HepG2 (cell line): ENCODE results near the gene PPP2R5C. TPM values are rescaled to one million over a fixed set of nuclear protein-coding genes. Genes with fewer than 3 reads are reported as not detected.
A peak's percentile ranks its signal among the peaks of the same experiment; 100 is the strongest.

Experiments
- FOXM1 ChIP-seq: sonication (generic); formaldehyde crosslinking; IDR thresholded peaks from 2 replicates; pipeline ENCODE4 v1.5.0; 2020; ENCODE audit warnings: missing genetic modification reagents
- GATA4 ChIP-seq: sonication (generic); IDR thresholded peaks from 2 replicates; pipeline ENCODE4 v1.6.1; 2016; ENCODE audit warnings: antibody characterized with exemption, low read depth, borderline replicate concordance
- HMG20A ChIP-seq: IDR thresholded peaks from 2 replicates; pipeline ENCODE4 v1.6.1; 2016; ENCODE audit warnings: borderline replicate concordance
- HNF4A ChIP-seq: sonication (generic); formaldehyde crosslinking; IDR thresholded peaks from 2 replicates; pipeline ENCODE4 v1.4.0; 2020; ENCODE audit warnings: missing genetic modification reagents
- MXD4 ChIP-seq: IDR thresholded peaks from 2 replicates; pipeline ENCODE4 v1.6.1; 2016; ENCODE audit warnings: mild to moderate bottlenecking, missing biosample characterization, missing genetic modification reagents
- NFYB ChIP-seq: sonication (generic); formaldehyde crosslinking; IDR thresholded peaks from 2 replicates; pipeline ENCODE4 v1.4.0; 2020; ENCODE audit warnings: missing genetic modification reagents
- NONO ChIP-seq, 2 experiments: fragments of 450-650 bp in 1 of 2; sonication (generic) in 1 of 2; formaldehyde crosslinking in 1 of 2; IDR thresholded peaks in 1 of 2; conservative IDR thresholded peaks in 1 of 2; 2 replicates each; pipeline versions ENCODE4 v1.6.1 to v1.8.0; 2017 to 2022; ENCODE audit warnings: mild to moderate bottlenecking in 1 of 2, missing genetic modification reagents in 1 of 2, moderate library complexity in 1 of 2
- TCF7L2 ChIP-seq: IDR thresholded peaks from 2 replicates; pipeline ENCODE4 v1.6.1; 2011; ENCODE audit warnings: mild to moderate bottlenecking, low read depth, low read length, moderate library complexity
- ZNF670 ChIP-seq: sonication (generic); formaldehyde crosslinking; IDR thresholded peaks from 2 replicates; pipeline ENCODE4 v1.8.0; 2022; ENCODE audit warnings: mild to moderate bottlenecking, missing genetic modification reagents, borderline replicate concordance
- ZNF674 ChIP-seq: sonication (generic); formaldehyde crosslinking; IDR thresholded peaks from 2 replicates; pipeline ENCODE4 v1.5.0; 2020; ENCODE audit warnings: low read depth, mild to moderate bottlenecking, missing genetic modification reagents
- ZNF678 ChIP-seq: sonication (generic); formaldehyde crosslinking; IDR thresholded peaks from 2 replicates; pipeline ENCODE4 v1.4.0; 2020; ENCODE audit warnings: mild to moderate bottlenecking, missing genetic modification reagents
- ZNF781 ChIP-seq: sonication (generic); formaldehyde crosslinking; IDR thresholded peaks from 2 replicates; pipeline ENCODE4 v1.5.1; 2020; ENCODE audit warnings: borderline replicate concordance, mild to moderate bottlenecking, missing genetic modification reagents; ENCODE audit errors: not compliant biosample characterization
- ZNF792 ChIP-seq: IDR thresholded peaks from 2 replicates; pipeline ENCODE4 v1.6.1; 2016
- polyA plus RNA-seq, 8 experiments: library from polyadenylated mRNA; depleted of rRNA in 3 of 8; stranded (reverse) in 7 of 8; unstranded in 1 of 8; fragments of >200 nt; fragmentation: Illumina TruSeq in 4 of 8; extraction: Trizol in 4 of 8; gene quantifications; 2 replicates each; pipeline versions ENCODE4 v1.2.1 to v1.2.3, GENCODE V29; 2011 to 2016; ENCODE audit warnings: low read depth in 4 of 8, missing spikeins in 1 of 8, mixed read lengths in 1 of 8; ENCODE audit not compliant: insufficient read depth in 1 of 8
- total RNA-seq, 5 experiments: library from RNA; depleted of rRNA; stranded (reverse); fragments of >200 nt; fragmentation: Illumina TruSeq; extraction: Trizol; gene quantifications; 2 replicates each; pipeline ENCODE4 v1.2.3, GENCODE V29; 2016; ENCODE audit warnings: low read depth in 1 of 5
- TF ChIP-seq, protein P1 (sequence below): sonication (generic); formaldehyde crosslinking; IDR thresholded peaks from 2 replicates; pipeline ENCODE4 v1.4.0; 2020; ENCODE audit warnings: missing genetic modification reagents, borderline replicate concordance
- TF ChIP-seq, protein P2 (sequence below), 2 experiments: sonication (generic) in 1 of 2; formaldehyde crosslinking in 1 of 2; IDR thresholded peaks; 2 replicates each; pipeline versions ENCODE4 v1.4.0 to v1.6.1; 2018 to 2020; ENCODE audit warnings: missing genetic modification reagents in 2 of 2, borderline replicate concordance in 1 of 2, low read depth in 1 of 2, mild to moderate bottlenecking in 1 of 2, missing biosample characterization in 1 of 2
- TF ChIP-seq, protein P3 (sequence below): IDR thresholded peaks from 2 replicates; pipeline ENCODE4 v1.6.1; 2012; ENCODE audit warnings: low read depth, low read length, improper control_type of control experiment
- TF ChIP-seq, protein P4 (sequence below): sonication (generic); formaldehyde crosslinking; IDR thresholded peaks from 2 replicates; pipeline ENCODE4 v1.4.0; 2020; ENCODE audit warnings: missing genetic modification reagents, low read depth, mild to moderate bottlenecking, borderline replicate concordance
- TF ChIP-seq, protein P5 (sequence below): sonication (generic); formaldehyde crosslinking; IDR thresholded peaks from 2 replicates; pipeline ENCODE4 v1.8.0; 2022; ENCODE audit warnings: mild to moderate bottlenecking, missing genetic modification reagents; ENCODE audit not compliant: insufficient replicate concordance

PPP2R5C gene
- total and polyA plus RNA-seq, 2 of the 13 experiments (the other 11 are each of a cell fraction or from before 2014, with no cell fraction given): 74.3 to 78.5 TPM

DNA sequence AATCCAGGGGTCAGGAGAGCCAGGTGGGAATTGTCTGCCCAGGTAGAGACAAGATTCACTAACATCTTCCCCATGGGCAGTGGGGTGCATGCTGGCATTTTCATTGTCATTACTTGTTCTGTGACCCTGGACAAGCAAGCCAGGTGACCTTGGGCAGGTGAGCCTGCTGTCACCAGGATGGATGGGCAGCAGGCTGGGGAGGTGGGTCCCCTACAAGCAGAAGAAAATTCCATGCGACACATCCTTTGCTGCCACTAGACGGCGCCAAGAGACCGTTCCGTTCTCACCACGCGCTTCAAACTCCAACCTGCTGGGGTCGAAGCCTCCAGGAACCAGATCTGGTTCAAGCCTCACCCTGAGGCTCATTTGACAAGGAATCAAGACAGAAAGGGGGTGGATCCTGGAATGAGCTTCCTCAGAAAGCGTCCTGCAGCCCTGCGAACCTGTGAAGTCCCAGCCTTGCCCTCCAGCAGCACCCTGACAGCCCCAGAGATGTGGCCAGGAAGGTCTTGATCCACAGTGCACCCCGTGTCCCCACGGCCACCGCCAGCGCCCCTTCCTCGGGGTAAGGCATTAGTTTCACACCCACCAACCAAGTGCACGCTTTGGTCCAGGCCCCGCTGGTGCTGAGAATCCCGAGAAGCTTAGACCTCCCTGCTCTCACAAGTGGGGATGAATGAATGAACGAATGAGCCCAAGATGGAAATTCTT lies 199.7 kb downstream of the PPP2R5C start (continued):
- TF ChIP-seq, protein P1, sequence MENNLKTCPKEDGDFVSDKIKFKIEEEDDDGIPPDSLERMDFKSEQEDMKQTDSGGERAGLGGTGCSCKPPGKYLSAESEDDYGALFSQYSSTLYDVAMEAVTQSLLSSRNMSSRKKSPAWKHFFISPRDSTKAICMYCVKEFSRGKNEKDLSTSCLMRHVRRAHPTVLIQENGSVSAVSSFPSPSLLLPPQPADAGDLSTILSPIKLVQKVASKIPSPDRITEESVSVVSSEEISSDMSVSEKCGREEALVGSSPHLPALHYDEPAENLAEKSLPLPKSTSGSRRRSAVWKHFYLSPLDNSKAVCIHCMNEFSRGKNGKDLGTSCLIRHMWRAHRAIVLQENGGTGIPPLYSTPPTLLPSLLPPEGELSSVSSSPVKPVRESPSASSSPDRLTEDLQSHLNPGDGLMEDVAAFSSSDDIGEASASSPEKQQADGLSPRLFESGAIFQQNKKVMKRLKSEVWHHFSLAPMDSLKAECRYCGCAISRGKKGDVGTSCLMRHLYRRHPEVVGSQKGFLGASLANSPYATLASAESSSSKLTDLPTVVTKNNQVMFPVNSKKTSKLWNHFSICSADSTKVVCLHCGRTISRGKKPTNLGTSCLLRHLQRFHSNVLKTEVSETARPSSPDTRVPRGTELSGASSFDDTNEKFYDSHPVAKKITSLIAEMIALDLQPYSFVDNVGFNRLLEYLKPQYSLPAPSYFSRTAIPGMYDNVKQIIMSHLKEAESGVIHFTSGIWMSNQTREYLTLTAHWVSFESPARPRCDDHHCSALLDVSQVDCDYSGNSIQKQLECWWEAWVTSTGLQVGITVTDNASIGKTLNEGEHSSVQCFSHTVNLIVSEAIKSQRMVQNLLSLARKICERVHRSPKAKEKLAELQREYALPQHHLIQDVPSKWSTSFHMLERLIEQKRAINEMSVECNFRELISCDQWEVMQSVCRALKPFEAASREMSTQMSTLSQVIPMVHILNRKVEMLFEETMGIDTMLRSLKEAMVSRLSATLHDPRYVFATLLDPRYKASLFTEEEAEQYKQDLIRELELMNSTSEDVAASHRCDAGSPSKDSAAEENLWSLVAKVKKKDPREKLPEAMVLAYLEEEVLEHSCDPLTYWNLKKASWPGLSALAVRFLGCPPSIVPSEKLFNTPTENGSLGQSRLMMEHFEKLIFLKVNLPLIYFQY (CRISPR knock-in tag): peak; percentile 39; the same call in 1 of the 2 replicates
- TF ChIP-seq NONO (IDR thresholded peaks at IDR 0.05): no peak
- no peak for TF ChIP-seq NONO (CRISPR knock-in tag; conservative IDR thresholded peaks at IDR 0.05)
- TF ChIP-seq, protein P2, sequence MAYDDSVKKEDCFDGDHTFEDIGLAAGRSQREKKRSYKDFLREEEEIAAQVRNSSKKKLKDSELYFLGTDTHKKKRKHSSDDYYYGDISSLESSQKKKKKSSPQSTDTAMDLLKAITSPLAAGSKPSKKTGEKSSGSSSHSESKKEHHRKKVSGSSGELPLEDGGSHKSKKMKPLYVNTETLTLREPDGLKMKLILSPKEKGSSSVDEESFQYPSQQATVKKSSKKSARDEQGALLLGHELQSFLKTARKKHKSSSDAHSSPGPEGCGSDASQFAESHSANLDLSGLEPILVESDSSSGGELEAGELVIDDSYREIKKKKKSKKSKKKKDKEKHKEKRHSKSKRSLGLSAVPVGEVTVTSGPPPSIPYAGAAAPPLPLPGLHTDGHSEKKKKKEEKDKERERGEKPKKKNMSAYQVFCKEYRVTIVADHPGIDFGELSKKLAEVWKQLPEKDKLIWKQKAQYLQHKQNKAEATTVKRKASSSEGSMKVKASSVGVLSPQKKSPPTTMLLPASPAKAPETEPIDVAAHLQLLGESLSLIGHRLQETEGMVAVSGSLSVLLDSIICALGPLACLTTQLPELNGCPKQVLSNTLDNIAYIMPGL (CRISPR knock-in tag; IDR thresholded peaks at IDR 0.05; ENCODE audit: borderline replicate concordance in 1 of 2, low read depth in 1 of 2): peak in 1 of 2 experiments; percentile 89; a peak in 3 of 4 replicates
- TF ChIP-seq NFYB (CRISPR knock-in tag): no peak
- TF ChIP-seq, protein P3, sequence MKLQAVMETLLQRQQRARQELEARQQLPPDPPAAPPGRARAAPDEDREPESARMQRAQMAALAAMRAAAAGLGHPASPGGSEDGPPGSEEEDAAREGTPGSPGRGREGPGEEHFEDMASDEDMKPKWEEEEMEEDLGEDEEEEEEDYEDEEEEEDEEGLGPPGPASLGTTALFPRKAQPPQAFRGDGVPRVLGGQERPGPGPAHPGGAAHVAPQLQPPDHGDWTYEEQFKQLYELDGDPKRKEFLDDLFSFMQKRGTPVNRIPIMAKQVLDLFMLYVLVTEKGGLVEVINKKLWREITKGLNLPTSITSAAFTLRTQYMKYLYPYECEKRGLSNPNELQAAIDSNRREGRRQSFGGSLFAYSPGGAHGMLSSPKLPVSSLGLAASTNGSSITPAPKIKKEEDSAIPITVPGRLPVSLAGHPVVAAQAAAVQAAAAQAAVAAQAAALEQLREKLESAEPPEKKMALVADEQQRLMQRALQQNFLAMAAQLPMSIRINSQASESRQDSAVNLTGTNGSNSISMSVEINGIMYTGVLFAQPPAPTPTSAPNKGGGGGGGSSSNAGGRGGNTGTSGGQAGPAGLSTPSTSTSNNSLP: no peak
- no peak for TF ChIP-seq ZNF674 (CRISPR knock-in tag)
- TF ChIP-seq ZNF678 (CRISPR knock-in tag): no peak
- no peak for TF ChIP-seq GATA4
- TF ChIP-seq, protein P4, sequence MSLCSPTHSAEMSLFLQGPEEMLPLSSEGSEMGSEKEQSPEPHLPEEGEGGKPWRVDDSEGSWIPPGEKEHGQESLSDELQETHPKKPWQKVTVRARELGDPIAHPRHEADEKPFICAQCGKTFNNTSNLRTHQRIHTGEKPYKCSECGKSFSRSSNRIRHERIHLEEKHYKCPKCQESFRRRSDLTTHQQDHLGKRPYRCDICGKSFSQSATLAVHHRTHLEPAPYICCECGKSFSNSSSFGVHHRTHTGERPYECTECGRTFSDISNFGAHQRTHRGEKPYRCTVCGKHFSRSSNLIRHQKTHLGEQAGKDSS (CRISPR knock-in tag): no peak
- TF ChIP-seq FOXM1 (CRISPR knock-in tag): no peak
- no peak for TF ChIP-seq HMG20A
- TF ChIP-seq, protein P5, sequence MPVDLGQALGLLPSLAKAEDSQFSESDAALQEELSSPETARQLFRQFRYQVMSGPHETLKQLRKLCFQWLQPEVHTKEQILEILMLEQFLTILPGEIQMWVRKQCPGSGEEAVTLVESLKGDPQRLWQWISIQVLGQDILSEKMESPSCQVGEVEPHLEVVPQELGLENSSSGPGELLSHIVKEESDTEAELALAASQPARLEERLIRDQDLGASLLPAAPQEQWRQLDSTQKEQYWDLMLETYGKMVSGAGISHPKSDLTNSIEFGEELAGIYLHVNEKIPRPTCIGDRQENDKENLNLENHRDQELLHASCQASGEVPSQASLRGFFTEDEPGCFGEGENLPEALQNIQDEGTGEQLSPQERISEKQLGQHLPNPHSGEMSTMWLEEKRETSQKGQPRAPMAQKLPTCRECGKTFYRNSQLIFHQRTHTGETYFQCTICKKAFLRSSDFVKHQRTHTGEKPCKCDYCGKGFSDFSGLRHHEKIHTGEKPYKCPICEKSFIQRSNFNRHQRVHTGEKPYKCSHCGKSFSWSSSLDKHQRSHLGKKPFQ (CRISPR knock-in tag): no peak
- TF ChIP-seq HNF4A (CRISPR knock-in tag): no peak
- TF ChIP-seq ZNF792: 0 out of 2 replicates have a peak, but pooled peaks have one; percentile 39
- TF ChIP-seq MXD4: 0 out of 2 replicates have a peak, but pooled peaks have one; percentile 23
- TF ChIP-seq TCF7L2: no peak
- TF ChIP-seq ZNF670 (CRISPR knock-in tag): no peak
- TF ChIP-seq ZNF781 (CRISPR knock-in tag): peak; percentile 17
